NCI-H2227 treated with DMSO at 0.1 percent for 48 hours (cell line): Measurements from ENCODE around the gene FBXL13.
A peak's percentile ranks its signal among the peaks of the same experiment; 100 is the strongest.
"Not testable (repeated sequence)": the region's sequence is repeated elsewhere in the genome, so short reads cannot be mapped to it uniquely, and the experiment has no call there.

Source experiments
- DNase-seq: peaks from one replicate; lab custom pipeline; 2025; lab: John Stamatoyannopoulos, UW

FBXL13 gene

GRCh38 chr7:102935450-102936115 lies 139.0 kb downstream of the FBXL13 start:
- no peak for DNase-seq

- no peak for DNase-seq
Measured at GRCh38 chr7:102934701-102935100, 139.9 kb downstream of the FBXL13 start.

- no peak for DNase-seq
Measured at GRCh38 chr7:102934239-102934638, 140.4 kb downstream of the FBXL13 start.

- DNase-seq, result peak; percentile 63
Measured at GRCh38 chr7:102933763-102934162, 140.8 kb downstream of the FBXL13 start.

GRCh38 chr7:102931757-102932156 lies 142.8 kb downstream of the FBXL13 start:
- DNase-seq, result no peak

GRCh38 chr7:102927312-102927933 lies 147.2 kb downstream of the FBXL13 start:
- DNase-seq, result no peak

GRCh38 chr7:102926783-102927140 lies 147.8 kb downstream of the FBXL13 start:
- DNase-seq, result no peak

GRCh38 chr7:102925976-102926782 lies 148.4 kb downstream of the FBXL13 start:
- no peak for DNase-seq

- DNase-seq, result no peak
Measured at GRCh38 chr7:102918845-102919244, 155.8 kb downstream of the FBXL13 start.

GRCh38 chr7:102917436-102918353 lies 156.9 kb downstream of the FBXL13 start:
- no peak for DNase-seq

GRCh38 chr7:102916881-102917280 lies 157.7 kb downstream of the FBXL13 start:
- DNase-seq, result no peak

- no peak for DNase-seq
Measured at GRCh38 chr7:102916426-102916825, 158.2 kb downstream of the FBXL13 start.

GRCh38 chr7:102914585-102914984 lies 160.0 kb downstream of the FBXL13 start:
- no peak for DNase-seq

GRCh38 chr7:102913826-102914225 lies 160.8 kb downstream of the FBXL13 start:
- DNase-seq, result no peak

- peak; percentile 75 for DNase-seq
Measured at GRCh38 chr7:102912742-102913141, 161.9 kb downstream of the FBXL13 start, which contains the start of gene LRRC17. LRRC17 (plus strand) TSS chr7:102913000; CDS start chr7:102933914, 20,914 bp downstream.

GRCh38 chr7:102908676-102909075 lies 165.9 kb downstream of the FBXL13 start:
- DNase-seq, result no peak

GRCh38 chr7:102903576-102903975 lies 171.0 kb downstream of the FBXL13 start:
- not testable (repeated sequence) for DNase-seq

- not testable (repeated sequence) for DNase-seq
Measured at GRCh38 chr7:102902052-102902451, 172.5 kb downstream of the FBXL13 start.

GRCh38 chr7:102898532-102898859 lies 176.1 kb downstream of the FBXL13 start:
- DNase-seq, result no peak

GRCh38 chr7:102897856-102898531 lies 176.6 kb downstream of the FBXL13 start:
- no peak for DNase-seq

- no peak for DNase-seq
Measured at GRCh38 chr7:102897211-102897631, 177.4 kb downstream of the FBXL13 start.
